Measurements from ENCODE around the gene CDC42.

Gene CDC42

DNA sequence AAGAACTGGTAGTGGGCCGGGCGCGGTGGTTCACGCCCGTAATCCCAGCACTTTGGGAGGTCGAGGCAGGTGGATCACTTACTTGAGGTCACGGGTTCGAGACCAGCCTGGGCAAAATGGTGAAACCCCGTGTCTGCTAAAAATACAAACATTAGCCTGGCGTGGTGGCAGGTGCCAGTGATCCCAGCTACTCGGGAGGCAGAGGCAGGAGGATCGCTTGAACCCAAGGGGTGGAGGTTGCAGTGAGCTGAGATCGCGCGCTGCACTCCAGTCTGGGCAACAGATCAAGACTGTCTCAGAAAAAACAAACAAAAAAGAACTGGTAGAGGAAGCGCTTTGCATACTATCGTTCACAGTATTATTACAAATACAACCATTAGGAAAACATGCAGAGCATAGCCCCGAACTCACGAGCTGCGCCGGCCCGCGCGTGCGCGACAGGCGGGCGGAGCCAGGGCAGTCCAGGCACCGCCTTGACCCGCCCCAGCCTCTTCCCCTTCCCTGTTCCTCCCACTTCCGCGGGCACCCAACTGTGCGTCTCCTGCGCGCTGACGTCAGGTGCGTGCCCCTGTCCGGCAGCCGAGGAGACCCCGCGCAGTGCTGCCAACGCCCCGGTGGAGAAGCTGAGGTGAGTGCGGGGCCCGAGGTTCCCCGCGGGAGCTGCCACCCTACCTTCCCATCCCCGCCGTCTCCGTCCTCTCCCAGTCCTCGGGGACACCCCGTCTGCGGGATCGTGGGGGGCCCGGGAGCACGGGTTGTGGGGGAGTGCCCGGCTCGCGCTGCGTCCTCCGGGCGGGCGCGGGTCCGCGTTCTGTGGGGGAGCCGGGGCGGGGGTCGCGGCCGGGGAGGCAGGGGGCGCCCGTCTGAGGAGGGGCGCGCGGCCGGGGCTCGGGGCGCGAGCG lies at the start of gene CDC42:
Gene CDC42 (plus strand): TSS at position 595 of the 902 bp plus-strand sequence. CDS start 25,770 bp downstream, outside the sequence.
- TF ChIP-seq MAX (IDR thresholded peaks at IDR 0.05) (peak; percentile 64), RAD21 (IDR thresholded peaks at IDR 0.05; ENCODE audit: low read depth) (no peak), YY1 (IDR thresholded peaks at IDR 0.05; ENCODE audit: low read depth) (peak; percentile 47), FOXM1 (IDR thresholded peaks at IDR 0.05; ENCODE audit: borderline replicate concordance, low read depth) (no peak), EGR1 (IDR thresholded peaks at IDR 0.05) (no peak), ZBTB7A (IDR thresholded peaks at IDR 0.05; ENCODE audit: low read depth) (0 out of 2 replicates have a peak, but pooled peaks have one; percentile 29), TCF12 (IDR thresholded peaks at IDR 0.05; ENCODE audit: low read depth) (peak; percentile 20; the same call in 1 of the 2 replicates), USF1 (IDR thresholded peaks at IDR 0.05) (peak; percentile 13; the same call in 1 of the 2 replicates), EP300 (IDR thresholded peaks at IDR 0.05; ENCODE audit: borderline replicate concordance) (no peak), TAF1 (IDR thresholded peaks at IDR 0.05; ENCODE audit: low read depth) (peak; percentile 85), CEBPB (IDR thresholded peaks at IDR 0.05) (no peak), TEAD4 (IDR thresholded peaks at IDR 0.05) (no peak; the same call in 1 of the 2 replicates), CREB1 (IDR thresholded peaks at IDR 0.05; ENCODE audit: low read depth) (peak; percentile 85)
- TF ChIP-seq, protein P1, sequence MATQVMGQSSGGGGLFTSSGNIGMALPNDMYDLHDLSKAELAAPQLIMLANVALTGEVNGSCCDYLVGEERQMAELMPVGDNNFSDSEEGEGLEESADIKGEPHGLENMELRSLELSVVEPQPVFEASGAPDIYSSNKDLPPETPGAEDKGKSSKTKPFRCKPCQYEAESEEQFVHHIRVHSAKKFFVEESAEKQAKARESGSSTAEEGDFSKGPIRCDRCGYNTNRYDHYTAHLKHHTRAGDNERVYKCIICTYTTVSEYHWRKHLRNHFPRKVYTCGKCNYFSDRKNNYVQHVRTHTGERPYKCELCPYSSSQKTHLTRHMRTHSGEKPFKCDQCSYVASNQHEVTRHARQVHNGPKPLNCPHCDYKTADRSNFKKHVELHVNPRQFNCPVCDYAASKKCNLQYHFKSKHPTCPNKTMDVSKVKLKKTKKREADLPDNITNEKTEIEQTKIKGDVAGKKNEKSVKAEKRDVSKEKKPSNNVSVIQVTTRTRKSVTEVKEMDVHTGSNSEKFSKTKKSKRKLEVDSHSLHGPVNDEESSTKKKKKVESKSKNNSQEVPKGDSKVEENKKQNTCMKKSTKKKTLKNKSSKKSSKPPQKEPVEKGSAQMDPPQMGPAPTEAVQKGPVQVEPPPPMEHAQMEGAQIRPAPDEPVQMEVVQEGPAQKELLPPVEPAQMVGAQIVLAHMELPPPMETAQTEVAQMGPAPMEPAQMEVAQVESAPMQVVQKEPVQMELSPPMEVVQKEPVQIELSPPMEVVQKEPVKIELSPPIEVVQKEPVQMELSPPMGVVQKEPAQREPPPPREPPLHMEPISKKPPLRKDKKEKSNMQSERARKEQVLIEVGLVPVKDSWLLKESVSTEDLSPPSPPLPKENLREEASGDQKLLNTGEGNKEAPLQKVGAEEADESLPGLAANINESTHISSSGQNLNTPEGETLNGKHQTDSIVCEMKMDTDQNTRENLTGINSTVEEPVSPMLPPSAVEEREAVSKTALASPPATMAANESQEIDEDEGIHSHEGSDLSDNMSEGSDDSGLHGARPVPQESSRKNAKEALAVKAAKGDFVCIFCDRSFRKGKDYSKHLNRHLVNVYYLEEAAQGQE (IDR thresholded peaks at IDR 0.05; ENCODE audit: low read depth) = no peak

DNA sequence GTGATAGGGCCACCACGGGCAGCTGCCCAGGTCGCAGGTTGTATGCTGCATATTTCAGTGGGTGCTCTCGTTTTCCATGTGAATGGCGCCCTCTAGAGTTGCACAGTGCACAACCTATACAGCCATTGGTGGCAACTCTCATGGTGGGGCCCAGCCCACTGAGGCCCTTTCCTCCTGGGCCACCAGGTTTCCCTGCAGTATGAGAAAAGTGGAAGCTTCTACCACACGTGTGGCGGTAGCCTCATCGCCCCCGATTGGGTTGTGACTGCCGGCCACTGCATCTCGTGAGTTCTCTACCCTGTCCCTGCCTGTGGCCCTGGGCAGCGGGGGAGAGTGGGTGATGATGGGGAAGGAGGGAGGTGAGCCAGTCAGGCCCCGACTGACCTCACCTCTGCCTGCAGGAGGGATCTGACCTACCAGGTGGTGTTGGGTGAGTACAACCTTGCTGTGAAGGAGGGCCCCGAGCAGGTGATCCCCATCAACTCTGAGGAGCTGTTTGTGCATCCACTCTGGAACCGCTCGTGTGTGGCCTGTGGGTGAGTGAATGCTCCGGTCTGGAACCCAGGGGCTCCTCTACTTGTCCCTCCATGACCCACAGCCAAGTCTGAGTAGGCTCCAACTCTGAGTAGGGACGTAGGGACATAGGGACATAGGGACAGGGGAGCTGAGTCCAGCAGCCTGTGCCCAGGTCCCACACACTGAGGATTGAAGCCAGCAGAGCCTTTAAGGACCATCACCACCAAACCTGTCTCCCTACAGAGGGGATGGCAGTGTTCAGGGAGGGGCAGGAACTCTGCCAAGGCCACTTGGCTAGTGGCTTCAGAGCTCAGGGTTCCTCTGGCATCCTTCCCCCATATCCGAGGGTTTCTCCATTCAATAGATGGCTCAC lies 47.0 kb upstream of the CDC42 start:
- peak; percentile 61 for TF ChIP-seq RAD21 (IDR thresholded peaks at IDR 0.05; ENCODE audit: low read depth)

DNA sequence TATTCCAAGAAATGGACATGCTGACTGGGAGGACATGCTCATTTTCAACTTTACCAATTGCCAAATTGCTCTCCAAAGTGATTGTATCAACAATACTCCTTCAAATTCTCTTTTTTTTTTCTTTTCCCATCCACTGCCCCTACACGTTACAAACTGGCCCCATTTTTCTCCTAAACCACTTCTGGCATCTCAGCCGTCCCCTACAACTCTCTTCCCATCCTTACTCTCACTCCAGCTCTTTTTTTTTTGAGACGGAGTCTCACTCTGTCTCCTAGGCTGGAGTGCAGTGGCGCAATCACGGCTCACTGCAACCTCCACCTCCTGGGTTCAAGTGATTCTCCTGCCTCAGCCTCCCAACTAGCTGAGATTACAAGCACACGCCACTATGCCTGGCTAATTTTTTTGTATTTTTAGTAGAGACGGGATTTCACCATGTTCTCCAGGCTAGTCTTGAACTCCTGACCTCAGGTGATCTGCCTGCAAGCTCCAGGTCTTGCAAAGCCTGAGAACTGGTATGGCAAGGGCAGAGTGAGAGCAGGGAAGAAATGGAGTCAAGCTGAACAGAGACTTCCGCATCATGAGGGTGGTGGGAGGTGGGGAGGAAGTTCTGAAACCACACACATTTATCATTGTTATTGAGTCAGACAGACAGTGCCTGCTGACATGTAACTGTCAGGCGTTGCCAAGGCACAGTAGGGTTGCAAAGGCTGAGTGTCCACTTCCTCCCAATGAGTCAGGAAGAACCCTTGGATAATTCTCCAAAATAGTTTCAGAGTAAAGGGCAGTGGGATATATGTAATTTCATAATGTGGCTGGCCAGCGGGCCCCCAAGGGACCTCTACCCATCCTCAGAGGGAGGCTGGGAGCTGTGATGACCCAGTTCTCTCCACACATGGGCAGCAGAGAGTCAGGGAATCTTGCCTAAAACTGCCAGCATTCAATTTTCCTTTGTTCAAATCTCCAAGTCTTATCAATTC lies 33.6 kb upstream of the CDC42 start:
- TF ChIP-seq USF1 (IDR thresholded peaks at IDR 0.05) (no peak), EGR1 (IDR thresholded peaks at IDR 0.05) (no peak), ZBTB7A (IDR thresholded peaks at IDR 0.05; ENCODE audit: low read depth) (no peak), FOXM1 (IDR thresholded peaks at IDR 0.05; ENCODE audit: borderline replicate concordance, low read depth) (no peak), YY1 (IDR thresholded peaks at IDR 0.05; ENCODE audit: low read depth) (no peak)

GRCh38 chr1:22021061-22021460 lies 31.4 kb upstream of the CDC42 start:
- TF ChIP-seq TEAD4 (IDR thresholded peaks at IDR 0.05) (no peak), CEBPB (IDR thresholded peaks at IDR 0.05) (no peak), ZBTB7A (IDR thresholded peaks at IDR 0.05; ENCODE audit: low read depth) (no peak)

- TF ChIP-seq, protein P1 (IDR thresholded peaks at IDR 0.05; ENCODE audit: low read depth) = no peak
- TF ChIP-seq FOXM1 (IDR thresholded peaks at IDR 0.05; ENCODE audit: borderline replicate concordance, low read depth) (no peak), EGR1 (IDR thresholded peaks at IDR 0.05) (no peak; the same call in 1 of the 2 replicates), NFIC (IDR thresholded peaks at IDR 0.05) (no peak), TEAD4 (IDR thresholded peaks at IDR 0.05) (no peak), CREB1 (IDR thresholded peaks at IDR 0.05; ENCODE audit: low read depth) (no peak; the same call in 1 of the 2 replicates), CEBPB (IDR thresholded peaks at IDR 0.05) (no peak), TAF1 (IDR thresholded peaks at IDR 0.05; ENCODE audit: low read depth) (no peak), EP300 (IDR thresholded peaks at IDR 0.05; ENCODE audit: borderline replicate concordance) (no peak), ZBTB7A (IDR thresholded peaks at IDR 0.05; ENCODE audit: low read depth) (no peak), RAD21 (IDR thresholded peaks at IDR 0.05; ENCODE audit: low read depth) (no peak), TCF12 (IDR thresholded peaks at IDR 0.05; ENCODE audit: low read depth) (no peak), YY1 (IDR thresholded peaks at IDR 0.05; ENCODE audit: low read depth) (no peak), USF1 (IDR thresholded peaks at IDR 0.05) (no peak), MAX (IDR thresholded peaks at IDR 0.05) (no peak)
These were observed 27.8 kb upstream of the CDC42 start for GRCh38 chr1:22024485-22025367.

All from Ishikawa (cell line).